HG03460 (cell line): ENCODE measurements around the gene SLC9A1.

Experiments
- ATAC-seq: cut with Tn5 transposase; IDR thresholded peaks from one replicate; pipeline ENCODE4 v1.9.1; 2021; ENCODE audit not compliant: unreplicated experiment

SLC9A1 gene

GRCh38 chr1:27152004-27152828 is 2.7 kb downstream of the SLC9A1 start:
- no peak for ATAC-seq

- no peak for ATAC-seq
Observed at GRCh38 chr1:27150641-27151040, 4.3 kb downstream of the SLC9A1 start.

- no peak for ATAC-seq
Observed at GRCh38 chr1:27150183-27150582, 4.7 kb downstream of the SLC9A1 start.

GRCh38 chr1:27149762-27150113 is 5.2 kb downstream of the SLC9A1 start:
- ATAC-seq: no peak

- no peak for ATAC-seq
Observed at GRCh38 chr1:27149084-27149761, 5.7 kb downstream of the SLC9A1 start.

- no peak for ATAC-seq
Observed at GRCh38 chr1:27148591-27148990, 6.3 kb downstream of the SLC9A1 start.

- no peak for ATAC-seq
Observed at GRCh38 chr1:27147842-27148518, 6.9 kb downstream of the SLC9A1 start.

GRCh38 chr1:27145934-27146354 is 9.0 kb downstream of the SLC9A1 start:
- no peak for ATAC-seq

- ATAC-seq: no peak
Observed at GRCh38 chr1:27144920-27145661, 9.8 kb downstream of the SLC9A1 start.

- no peak for ATAC-seq
Observed at GRCh38 chr1:27144049-27144748, 10.7 kb downstream of the SLC9A1 start.

- no peak for ATAC-seq
Observed at GRCh38 chr1:27143401-27143800, 11.5 kb downstream of the SLC9A1 start.

- no peak for ATAC-seq
Observed at GRCh38 chr1:27142464-27142863, 12.5 kb downstream of the SLC9A1 start.

- no peak for ATAC-seq
Observed at GRCh38 chr1:27141266-27142003, 13.5 kb downstream of the SLC9A1 start.

GRCh38 chr1:27139980-27140379 is 14.9 kb downstream of the SLC9A1 start:
- no peak for ATAC-seq

- no peak for ATAC-seq
Observed at GRCh38 chr1:27138927-27139326, 16.0 kb downstream of the SLC9A1 start.

- ATAC-seq: no peak
Observed at GRCh38 chr1:27138368-27138767, 16.6 kb downstream of the SLC9A1 start.

GRCh38 chr1:27137544-27138075 is 17.3 kb downstream of the SLC9A1 start:
- ATAC-seq: no peak

GRCh38 chr1:27136998-27137542 is 17.9 kb downstream of the SLC9A1 start:
- ATAC-seq: no peak

- no peak for ATAC-seq
Observed at GRCh38 chr1:27136236-27136551, 18.7 kb downstream of the SLC9A1 start.
